ENCODE results near the gene RAB18. TPM values are rescaled to one million over a fixed set of nuclear protein-coding genes. Genes with fewer than 3 reads are reported as not detected.
A peak's percentile ranks its signal among the peaks of the same experiment; 100 is the strongest.

RAB18 gene
- total RNA-seq, 1 experiment from 2014 or later: 89.4 TPM

DNA sequence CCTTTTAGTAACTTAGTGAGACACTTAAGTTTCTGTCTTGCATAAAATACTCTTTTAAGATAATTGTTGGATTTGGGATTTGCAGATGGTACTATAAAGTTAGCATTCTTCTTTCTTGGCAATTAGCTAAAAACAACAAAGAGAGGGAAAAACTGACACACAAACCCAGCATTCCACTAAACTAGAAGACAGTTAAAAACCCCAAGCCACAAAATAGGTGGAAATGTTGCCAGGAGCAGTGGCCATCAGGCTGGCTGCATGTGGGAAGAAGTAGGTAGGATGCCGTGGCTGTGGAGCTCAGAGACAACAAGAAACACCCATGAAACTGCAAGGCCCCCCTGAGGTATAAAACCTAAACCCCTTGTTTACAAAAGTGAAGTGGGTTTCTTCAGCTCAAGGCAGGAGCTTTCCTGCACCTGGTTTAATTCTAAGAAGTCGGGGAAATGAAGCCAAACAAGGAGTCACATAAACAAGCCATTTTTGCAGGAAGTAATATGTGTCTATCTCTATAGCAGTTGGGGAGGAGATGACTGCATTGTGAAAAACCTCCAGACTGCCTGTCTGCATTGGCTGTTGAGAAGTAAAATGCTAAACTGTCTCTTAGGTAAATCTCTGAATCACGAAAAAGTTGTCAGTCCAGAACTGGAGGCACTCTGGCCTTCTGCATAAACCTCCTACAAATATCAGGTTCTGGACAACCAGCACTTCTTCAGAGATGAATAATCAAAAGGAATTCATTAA lies 9.5 kb downstream of the RAB18 start:
- no peaks in the 10 kb centered on the region for H3K27me3 Mint-ChIP-seq (ENCODE audit: low read depth)
- no CpG with 5 or more reads among the region's 3 CpGs for WGBS (ENCODE audit: extremely low coverage, insufficient read length, low lambda C conversion rate)
- no peak overlapping the region for H3K9ac ChIP-seq (ENCODE audit: extremely low read depth, insufficient read length, low read length)
- no peak overlapping the region for H3K18ac ChIP-seq (ENCODE audit: insufficient read length, low read depth, low read length)
- H3K27me3 ChIP-seq (ENCODE audit: insufficient read depth, low read length): no peaks in the 10 kb centered on the region
- H4K91ac ChIP-seq (ENCODE audit: insufficient read length, low read depth, low read length): no peak overlapping the region
- no peak overlapping the region for H4K5ac ChIP-seq (ENCODE audit: insufficient read length, low read depth, low read length)
- peaks cover 1% of the 10 kb centered on the region; the same call in 1 of the 2 replicates for H3K79me2 ChIP-seq (ENCODE audit: insufficient read depth, low read length)
- H2BK5ac ChIP-seq (ENCODE audit: insufficient read length, low read length): no peak overlapping the region
- H3K4me1 ChIP-seq (ENCODE audit: insufficient read depth, low read length): no peaks in the 10 kb centered on the region
- TF ChIP-seq, protein P1, sequence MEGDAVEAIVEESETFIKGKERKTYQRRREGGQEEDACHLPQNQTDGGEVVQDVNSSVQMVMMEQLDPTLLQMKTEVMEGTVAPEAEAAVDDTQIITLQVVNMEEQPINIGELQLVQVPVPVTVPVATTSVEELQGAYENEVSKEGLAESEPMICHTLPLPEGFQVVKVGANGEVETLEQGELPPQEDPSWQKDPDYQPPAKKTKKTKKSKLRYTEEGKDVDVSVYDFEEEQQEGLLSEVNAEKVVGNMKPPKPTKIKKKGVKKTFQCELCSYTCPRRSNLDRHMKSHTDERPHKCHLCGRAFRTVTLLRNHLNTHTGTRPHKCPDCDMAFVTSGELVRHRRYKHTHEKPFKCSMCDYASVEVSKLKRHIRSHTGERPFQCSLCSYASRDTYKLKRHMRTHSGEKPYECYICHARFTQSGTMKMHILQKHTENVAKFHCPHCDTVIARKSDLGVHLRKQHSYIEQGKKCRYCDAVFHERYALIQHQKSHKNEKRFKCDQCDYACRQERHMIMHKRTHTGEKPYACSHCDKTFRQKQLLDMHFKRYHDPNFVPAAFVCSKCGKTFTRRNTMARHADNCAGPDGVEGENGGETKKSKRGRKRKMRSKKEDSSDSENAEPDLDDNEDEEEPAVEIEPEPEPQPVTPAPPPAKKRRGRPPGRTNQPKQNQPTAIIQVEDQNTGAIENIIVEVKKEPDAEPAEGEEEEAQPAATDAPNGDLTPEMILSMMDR (conservative IDR thresholded peaks at IDR 0.05): no peak
- H2AK5ac ChIP-seq (ENCODE audit: insufficient read length, low read length): no peak overlapping the region
- H3K27ac ChIP-seq (ENCODE audit: insufficient read length, low read depth, low read length): no peak overlapping the region
- H3K27ac Mint-ChIP-seq: peak overlapping the region in 1 of 3 experiments; percentile 76; a peak in 1 of 7 replicates
- peaks cover 8 to 41% (median 39%) of the 10 kb centered on the region in 3 experiments; a peak in 6 of 7 replicates for H3K36me3 Mint-ChIP-seq (ENCODE audit: insufficient read depth in 1 of 3, low read depth in 3 of 3)
- no peaks in the 10 kb centered on the region for H3K9me3 ChIP-seq (ENCODE audit: control insufficient read depth, low read depth, low read length)
- no peak overlapping the region for H3K14ac ChIP-seq (ENCODE audit: insufficient read depth, low read length)
- H3K23ac ChIP-seq (ENCODE audit: insufficient read length, low read depth, low read length): no peak overlapping the region
- no peaks in the 10 kb centered on the region; a peak in 1 of 4 replicates for H3K4me1 Mint-ChIP-seq
- no peak overlapping the region for H2BK12ac ChIP-seq (ENCODE audit: insufficient read length, low read depth, low read length)
- no peak overlapping the region for H2AFZ ChIP-seq (ENCODE audit: low read length)
- DNase-seq: no peak
- H3K4me2 ChIP-seq (ENCODE audit: insufficient read depth, insufficient read length, low read length): no peak overlapping the region
- H3K56ac ChIP-seq (ENCODE audit: insufficient read length, low read depth, low read length): no peak overlapping the region
- H4K20me1 ChIP-seq (ENCODE audit: control insufficient read depth, insufficient read depth, insufficient read length): no peaks in the 10 kb centered on the region
- no peak overlapping the region for H2BK20ac ChIP-seq (ENCODE audit: low read depth, low read length, poor library complexity, severe bottlenecking)
- peaks cover 7% of the 10 kb centered on the region for H3K79me1 ChIP-seq (ENCODE audit: insufficient read depth, low read depth, low read length, poor library complexity, severe bottlenecking)
- no peak overlapping the region for H2BK15ac ChIP-seq (ENCODE audit: low read depth, low read length)
- H3K4ac ChIP-seq (ENCODE audit: low read depth, low read length): no peak overlapping the region
- no peaks in the 10 kb centered on the region for H3K9me3 Mint-ChIP-seq
- H2BK120ac ChIP-seq (ENCODE audit: low read depth, low read length, poor library complexity, severe bottlenecking): no peak overlapping the region
- H4K8ac ChIP-seq (replicated peaks; ENCODE audit: insufficient read length, low read depth, low read length): no peak overlapping the region
- H3T11ph ChIP-seq (ENCODE audit: low read length): no peak overlapping the region
- no peaks in the 10 kb centered on the region for H3K23me2 ChIP-seq (ENCODE audit: insufficient read length, low read depth, low read length, poor library complexity, severe bottlenecking)
- H3K4me3 Mint-ChIP-seq: no peak overlapping the region
